Measurements from ENCODE around the gene APOL1.
"Not testable (repeated sequence)": the region's sequence is repeated elsewhere in the genome, so short reads cannot be mapped to it uniquely, and the experiment has no call there.

DNA sequence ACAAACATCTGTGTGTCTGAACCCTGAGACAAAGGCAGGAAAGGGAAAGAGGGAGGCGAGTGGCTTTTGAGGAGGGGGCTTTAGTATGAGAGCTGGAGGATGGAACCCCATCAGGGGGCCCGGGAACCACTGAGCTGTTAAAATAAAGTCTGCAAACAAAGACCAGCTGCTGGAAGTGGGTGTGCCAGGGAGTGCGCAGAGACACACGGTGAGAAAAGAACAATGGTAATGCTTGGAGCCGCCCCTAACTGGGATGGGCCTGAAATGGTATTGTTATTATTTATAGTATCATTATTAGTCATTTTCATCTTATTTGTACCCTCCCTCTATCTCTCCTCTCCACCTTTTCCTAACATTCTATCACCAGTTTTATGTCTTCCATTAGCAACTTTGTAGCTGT, 2.6 kb downstream of the APOL1 start:
- not testable (repeated sequence) for TF ChIP-seq CTCF (conservative IDR thresholded peaks at IDR 0.05; ENCODE audit: low read length); EZH2phosphoT487 (IDR thresholded peaks at IDR 0.05; ENCODE audit: borderline replicate concordance)
